ENCODE measurements around the gene TRPM1.

TRPM1 gene

GRCh38 chr15:31101262-31102038 is at the start of gene TRPM1:
Gene TRPM1, minus strand, starts transcription at chr15:31101725. Its CDS starts 20,370 bp downstream, at chr15:31081355.
- no peak within 1 kb of the TSS for H3K9ac ChIP-seq (ENCODE audit: low read length in 5 of 5)
- H3K9me3 ChIP-seq (ENCODE audit: control insufficient read depth in 5 of 5, low read length in 5 of 5), result no peaks in the 10 kb centered on the region

GRCh38 chr15:31150732-31151231 is 49.3 kb upstream of the TRPM1 start:
- no peaks in the 10 kb centered on the region for H3K36me3 ChIP-seq (ENCODE audit: control insufficient read depth in 5 of 5, insufficient read depth in 5 of 5, low read length in 5 of 5)
- H3K27ac ChIP-seq (ENCODE audit: low read depth, low read length), result no peak overlapping the region
- H3K4me3 ChIP-seq (ENCODE audit: low read depth in 1 of 5, low read length in 5 of 5), result no peak overlapping the region
- peaks cover 0 to 7% (median 3%) of the 10 kb centered on the region in 5 donors for H3K27me3 ChIP-seq (ENCODE audit: control insufficient read depth in 5 of 5, insufficient read depth in 4 of 5, low read length in 5 of 5)
- no peaks in the 10 kb centered on the region for H3K9me3 ChIP-seq (ENCODE audit: control insufficient read depth in 5 of 5, low read length in 5 of 5)
- no peaks in the 10 kb centered on the region for H3K4me1 ChIP-seq (ENCODE audit: control insufficient read depth in 5 of 5, insufficient read depth in 5 of 5, low read length in 5 of 5)
- no peak overlapping the region for H3K9ac ChIP-seq (ENCODE audit: low read length in 5 of 5)

More at GRCh38 chr15:31101262-31102038, at the start of gene TRPM1:
- Histone ChIP-seq H3K36me3 (ENCODE audit: control insufficient read depth in 5 of 5, insufficient read depth in 5 of 5, low read length in 5 of 5) (no peaks in the 10 kb centered on the region), H3K4me3 (ENCODE audit: low read depth in 1 of 5, low read length in 5 of 5) (no peak within 1 kb of the TSS), H3K4me1 (ENCODE audit: control insufficient read depth in 5 of 5, insufficient read depth in 5 of 5, low read length in 5 of 5) (peaks cover 0 to 13% (median 5%) of the 10 kb centered on the region in 5 donors), H3K27me3 (ENCODE audit: control insufficient read depth in 5 of 5, insufficient read depth in 4 of 5, low read length in 5 of 5) (no peaks in the 10 kb centered on the region), H3K27ac (ENCODE audit: low read depth, low read length) (no peak within 1 kb of the TSS)

- Histone ChIP-seq H3K27me3 (ENCODE audit: control insufficient read depth in 5 of 5, insufficient read depth in 4 of 5, low read length in 5 of 5) (peaks cover 0 to 7% (median 3%) of the 10 kb centered on the region in 5 donors), H3K4me3 (ENCODE audit: low read depth in 1 of 5, low read length in 5 of 5) (no peak overlapping the region), H3K4me1 (ENCODE audit: control insufficient read depth in 5 of 5, insufficient read depth in 5 of 5, low read length in 5 of 5) (no peaks in the 10 kb centered on the region), H3K36me3 (ENCODE audit: control insufficient read depth in 5 of 5, insufficient read depth in 5 of 5, low read length in 5 of 5) (no peaks in the 10 kb centered on the region), H3K9ac (ENCODE audit: low read length in 5 of 5) (no peak overlapping the region), H3K9me3 (ENCODE audit: control insufficient read depth in 5 of 5, low read length in 5 of 5) (no peaks in the 10 kb centered on the region), H3K27ac (ENCODE audit: low read depth, low read length) (no peak overlapping the region)
Observed at GRCh38 chr15:31149987-31150386, 48.5 kb upstream of the TRPM1 start.

- no peaks in the 10 kb centered on the region for H3K4me1 ChIP-seq (ENCODE audit: control insufficient read depth in 5 of 5, insufficient read depth in 5 of 5, low read length in 5 of 5)
- no peaks in the 10 kb centered on the region for H3K9me3 ChIP-seq (ENCODE audit: control insufficient read depth in 5 of 5, low read length in 5 of 5)
- peaks cover 0 to 7% (median 3%) of the 10 kb centered on the region in 5 donors for H3K27me3 ChIP-seq (ENCODE audit: control insufficient read depth in 5 of 5, insufficient read depth in 4 of 5, low read length in 5 of 5)
- no peak overlapping the region for H3K9ac ChIP-seq (ENCODE audit: low read length in 5 of 5)
- no peaks in the 10 kb centered on the region for H3K36me3 ChIP-seq (ENCODE audit: control insufficient read depth in 5 of 5, insufficient read depth in 5 of 5, low read length in 5 of 5)
- no peak overlapping the region for H3K27ac ChIP-seq (ENCODE audit: low read depth, low read length)
- H3K4me3 ChIP-seq (ENCODE audit: low read depth in 1 of 5, low read length in 5 of 5), result no peak overlapping the region
Observed at GRCh38 chr15:31149088-31149505, 47.6 kb upstream of the TRPM1 start.

GRCh38 chr15:31148297-31149087 is 47.0 kb upstream of the TRPM1 start:
- Histone ChIP-seq H3K36me3 (ENCODE audit: control insufficient read depth in 5 of 5, insufficient read depth in 5 of 5, low read length in 5 of 5) (no peaks in the 10 kb centered on the region), H3K4me1 (ENCODE audit: control insufficient read depth in 5 of 5, insufficient read depth in 5 of 5, low read length in 5 of 5) (no peaks in the 10 kb centered on the region), H3K27me3 (ENCODE audit: control insufficient read depth in 5 of 5, insufficient read depth in 4 of 5, low read length in 5 of 5) (peaks cover 0 to 7% (median 3%) of the 10 kb centered on the region in 5 donors), H3K27ac (ENCODE audit: low read depth, low read length) (no peak overlapping the region), H3K9me3 (ENCODE audit: control insufficient read depth in 5 of 5, low read length in 5 of 5) (no peaks in the 10 kb centered on the region), H3K9ac (ENCODE audit: low read length in 5 of 5) (no peak overlapping the region), H3K4me3 (ENCODE audit: low read depth in 1 of 5, low read length in 5 of 5) (no peak overlapping the region)

GRCh38 chr15:31147944-31148296 is 46.4 kb upstream of the TRPM1 start:
- Histone ChIP-seq H3K4me3 (ENCODE audit: low read depth in 1 of 5, low read length in 5 of 5) (no peak overlapping the region), H3K36me3 (ENCODE audit: control insufficient read depth in 5 of 5, insufficient read depth in 5 of 5, low read length in 5 of 5) (no peaks in the 10 kb centered on the region), H3K9me3 (ENCODE audit: control insufficient read depth in 5 of 5, low read length in 5 of 5) (no peaks in the 10 kb centered on the region), H3K27ac (ENCODE audit: low read depth, low read length) (no peak overlapping the region), H3K4me1 (ENCODE audit: control insufficient read depth in 5 of 5, insufficient read depth in 5 of 5, low read length in 5 of 5) (no peaks in the 10 kb centered on the region), H3K9ac (ENCODE audit: low read length in 5 of 5) (no peak overlapping the region), H3K27me3 (ENCODE audit: control insufficient read depth in 5 of 5, insufficient read depth in 4 of 5, low read length in 5 of 5) (peaks cover 0 to 7% (median 3%) of the 10 kb centered on the region in 5 donors)

GRCh38 chr15:31147456-31147855 is 45.9 kb upstream of the TRPM1 start:
- Histone ChIP-seq H3K4me1 (ENCODE audit: control insufficient read depth in 5 of 5, insufficient read depth in 5 of 5, low read length in 5 of 5) (no peaks in the 10 kb centered on the region), H3K4me3 (ENCODE audit: low read depth in 1 of 5, low read length in 5 of 5) (no peak overlapping the region), H3K9ac (ENCODE audit: low read length in 5 of 5) (no peak overlapping the region), H3K27ac (ENCODE audit: low read depth, low read length) (no peak overlapping the region), H3K36me3 (ENCODE audit: control insufficient read depth in 5 of 5, insufficient read depth in 5 of 5, low read length in 5 of 5) (no peaks in the 10 kb centered on the region), H3K27me3 (ENCODE audit: control insufficient read depth in 5 of 5, insufficient read depth in 4 of 5, low read length in 5 of 5) (peaks cover 0 to 7% (median 3%) of the 10 kb centered on the region in 5 donors), H3K9me3 (ENCODE audit: control insufficient read depth in 5 of 5, low read length in 5 of 5) (no peaks in the 10 kb centered on the region)

- Histone ChIP-seq H3K9ac (ENCODE audit: low read length in 5 of 5) (no peak overlapping the region), H3K4me3 (ENCODE audit: low read depth in 1 of 5, low read length in 5 of 5) (no peak overlapping the region), H3K4me1 (ENCODE audit: control insufficient read depth in 5 of 5, insufficient read depth in 5 of 5, low read length in 5 of 5) (no peaks in the 10 kb centered on the region), H3K9me3 (ENCODE audit: control insufficient read depth in 5 of 5, low read length in 5 of 5) (no peaks in the 10 kb centered on the region), H3K36me3 (ENCODE audit: control insufficient read depth in 5 of 5, insufficient read depth in 5 of 5, low read length in 5 of 5) (no peaks in the 10 kb centered on the region), H3K27ac (ENCODE audit: low read depth, low read length) (no peak overlapping the region), H3K27me3 (ENCODE audit: control insufficient read depth in 5 of 5, insufficient read depth in 4 of 5, low read length in 5 of 5) (no peaks in the 10 kb centered on the region)
Observed at GRCh38 chr15:31145271-31145911, 43.9 kb upstream of the TRPM1 start.

GRCh38 chr15:31141792-31142191 is 40.3 kb upstream of the TRPM1 start:
- Histone ChIP-seq H3K36me3 (ENCODE audit: control insufficient read depth in 5 of 5, insufficient read depth in 5 of 5, low read length in 5 of 5) (no peaks in the 10 kb centered on the region), H3K9me3 (ENCODE audit: control insufficient read depth in 5 of 5, low read length in 5 of 5) (no peaks in the 10 kb centered on the region), H3K27me3 (ENCODE audit: control insufficient read depth in 5 of 5, insufficient read depth in 4 of 5, low read length in 5 of 5) (no peaks in the 10 kb centered on the region)

More at GRCh38 chr15:31141792-31142191, 40.3 kb upstream of the TRPM1 start:
- H3K4me1 ChIP-seq (ENCODE audit: control insufficient read depth in 5 of 5, insufficient read depth in 5 of 5, low read length in 5 of 5), result peaks cover 0 to 2% (median 0%) of the 10 kb centered on the region in 5 donors
- H3K27ac ChIP-seq (ENCODE audit: low read depth, low read length), result no peak overlapping the region
- no peak overlapping the region for H3K9ac ChIP-seq (ENCODE audit: low read length in 5 of 5)
- no peak overlapping the region for H3K4me3 ChIP-seq (ENCODE audit: low read depth in 1 of 5, low read length in 5 of 5)
